Fibroblast of the conjunctiva (primary cell): ENCODE data around the gene RPL10A.

Source experiments
- DNase-seq: peaks from one replicate; pipeline ENCODE4 v3.0.0-alpha.2; 2010; ENCODE audit warnings: low read depth

The RPL10A gene

GRCh38 chr6:35448191-35448590 lies 20.0 kb upstream of the RPL10A start:
- DNase-seq = no peak

DNA sequence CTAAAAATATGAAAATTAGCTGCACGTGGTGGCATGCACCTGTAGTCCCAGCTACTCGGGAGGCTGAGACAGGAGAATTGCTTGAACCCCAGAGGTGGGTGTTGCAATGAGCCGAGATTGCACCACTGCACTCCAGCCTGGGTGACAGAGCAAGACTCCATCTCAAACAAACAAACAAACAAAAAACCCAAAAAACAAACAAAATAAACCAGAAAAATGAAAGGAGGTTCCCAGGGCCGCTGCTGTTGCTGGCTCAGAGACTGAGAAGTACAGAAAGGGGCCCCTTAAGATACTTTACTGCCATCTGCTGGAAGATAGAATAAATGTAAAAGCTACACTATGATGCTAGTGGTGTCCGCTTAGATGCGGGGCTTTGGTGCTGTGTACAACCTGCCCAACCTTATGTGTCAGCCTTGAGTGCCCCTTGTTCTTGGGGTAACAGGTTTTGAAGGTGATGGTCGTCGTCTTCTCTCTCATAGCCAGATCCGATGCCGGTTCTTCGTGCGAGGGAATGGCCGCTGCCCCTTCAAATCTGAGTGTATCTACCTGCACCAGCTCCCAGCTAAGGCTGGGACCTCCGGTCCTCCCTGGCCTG lies 18.8 kb upstream of the RPL10A start:
- DNase-seq = no peak

GRCh38 chr6:35451354-35452182 lies 16.6 kb upstream of the RPL10A start:
- DNase-seq = no peak

- peak; percentile 87 for DNase-seq
These were observed 15.8 kb upstream of the RPL10A start, which contains the start of gene FANCE for GRCh38 chr6:35452183-35453090. TSS of gene FANCE (plus strand) at chr6:35452338. CDS start at chr6:35452546, 208 bp downstream.

- no peak for DNase-seq
These were observed 15.0 kb upstream of the RPL10A start for GRCh38 chr6:35453236-35453635.

DNA sequence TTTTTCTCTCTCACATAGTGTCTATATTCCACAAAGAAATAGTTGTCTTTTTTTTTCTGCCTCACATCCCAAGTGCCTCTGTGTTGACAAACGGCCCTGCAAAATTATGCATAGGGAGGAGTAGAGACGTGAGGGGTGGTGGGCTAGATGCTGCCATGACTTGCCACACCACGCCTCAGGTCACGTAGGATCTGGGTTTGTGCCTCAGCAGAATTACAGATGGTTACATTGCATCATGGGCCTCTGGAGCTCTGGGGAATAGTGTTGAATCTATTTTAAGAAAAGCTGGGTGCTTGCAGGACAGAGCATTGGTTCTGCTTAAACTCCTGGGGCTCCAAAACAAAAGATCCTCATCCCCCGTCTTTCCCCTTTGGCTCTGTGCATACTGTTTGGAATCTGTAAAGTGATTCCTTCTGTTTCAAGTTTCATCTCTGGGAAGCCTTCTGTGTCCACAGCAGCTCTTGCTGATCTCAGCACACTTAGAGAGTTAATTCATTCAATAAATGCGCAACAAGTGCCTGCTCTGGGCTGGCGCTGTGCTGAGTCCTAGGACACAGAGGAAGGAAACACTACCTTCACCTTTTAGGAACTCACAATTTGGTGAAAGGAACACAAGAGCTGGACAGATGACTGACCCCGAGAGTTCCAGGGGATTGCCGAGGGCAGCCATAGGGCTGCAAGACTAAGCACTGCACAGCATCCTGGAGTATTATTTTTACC lies 13.7 kb upstream of the RPL10A start:
- DNase-seq = no peak

- no peak for DNase-seq
These were observed 10.3 kb upstream of the RPL10A start for GRCh38 chr6:35457907-35458306.

- no peak for DNase-seq
These were observed 6.9 kb upstream of the RPL10A start for GRCh38 chr6:35461270-35461669.

DNA sequence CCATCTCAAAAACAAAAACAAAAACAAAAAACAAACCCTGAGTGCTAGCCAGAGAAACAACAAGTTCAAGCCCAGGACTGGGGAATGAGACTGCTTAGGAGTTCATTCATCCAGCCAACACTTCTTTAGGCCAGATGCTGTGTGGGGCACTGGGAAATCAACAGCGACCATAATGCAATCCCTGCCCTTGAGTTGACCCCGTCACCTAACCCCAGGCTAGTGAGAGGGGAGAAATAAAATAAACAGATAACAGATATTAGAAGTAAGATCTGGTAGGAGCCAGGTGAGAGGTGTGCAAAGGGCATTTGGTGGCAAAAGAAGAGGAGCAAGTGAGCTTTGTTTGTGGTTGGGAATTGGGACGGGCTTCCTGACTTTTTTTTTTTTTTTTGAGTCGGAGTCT lies 4.9 kb upstream of the RPL10A start:
- no peak for DNase-seq

- no peak for DNase-seq
These were observed 2.6 kb upstream of the RPL10A start for GRCh38 chr6:35465646-35466045.

- no peak for DNase-seq
These were observed 964 bp downstream of the RPL10A start for GRCh38 chr6:35468980-35469750.

DNA sequence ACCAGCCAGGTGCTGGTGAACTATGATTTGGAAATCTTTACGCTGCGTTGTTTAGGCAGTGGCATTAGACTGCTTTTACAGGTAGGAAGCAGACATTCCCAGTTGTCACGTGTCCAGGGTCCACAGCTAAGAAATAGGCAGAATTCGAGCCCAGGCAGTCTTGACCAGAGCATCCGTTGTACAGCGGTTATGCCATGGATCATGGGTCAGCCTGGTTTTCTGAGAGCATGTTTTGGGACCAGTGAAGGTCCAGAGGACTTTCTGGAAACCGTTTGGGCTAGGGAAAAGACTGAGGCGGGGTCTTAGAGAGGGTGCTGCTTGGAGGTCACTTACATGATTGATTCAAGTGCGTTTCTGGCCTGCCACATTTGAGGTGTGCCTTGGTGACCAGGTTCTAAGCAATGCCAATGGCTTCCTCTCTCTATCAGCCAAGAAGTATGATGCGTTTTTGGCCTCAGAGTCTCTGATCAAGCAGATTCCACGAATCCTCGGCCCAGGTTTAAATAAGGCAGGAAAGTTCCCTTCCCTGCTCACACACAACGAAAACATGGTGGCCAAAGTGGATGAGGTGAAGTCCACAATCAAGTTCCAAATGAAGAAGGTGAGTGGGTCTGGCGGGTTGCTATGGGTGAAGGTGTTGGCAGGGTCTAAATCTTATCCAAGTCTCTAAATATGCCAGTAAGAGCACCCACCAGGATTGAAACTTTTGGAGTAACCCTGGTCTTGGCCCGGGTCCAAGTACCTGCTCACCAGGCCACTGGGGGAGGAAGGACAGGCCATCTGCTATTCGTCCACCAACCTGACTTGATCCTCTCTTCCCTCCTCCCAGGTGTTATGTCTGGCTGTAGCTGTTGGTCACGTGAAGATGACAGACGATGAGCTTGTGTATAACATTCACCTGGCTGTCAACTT lies 1.8 kb downstream of the RPL10A start:
- DNase-seq = no peak

- no peak for DNase-seq
These were observed 2.5 kb downstream of the RPL10A start for GRCh38 chr6:35470663-35471120.

GRCh38 chr6:35471836-35472345 lies 3.7 kb downstream of the RPL10A start:
- DNase-seq = no peak

GRCh38 chr6:35473075-35473849 lies 5.1 kb downstream of the RPL10A start:
- DNase-seq = no peak

DNA sequence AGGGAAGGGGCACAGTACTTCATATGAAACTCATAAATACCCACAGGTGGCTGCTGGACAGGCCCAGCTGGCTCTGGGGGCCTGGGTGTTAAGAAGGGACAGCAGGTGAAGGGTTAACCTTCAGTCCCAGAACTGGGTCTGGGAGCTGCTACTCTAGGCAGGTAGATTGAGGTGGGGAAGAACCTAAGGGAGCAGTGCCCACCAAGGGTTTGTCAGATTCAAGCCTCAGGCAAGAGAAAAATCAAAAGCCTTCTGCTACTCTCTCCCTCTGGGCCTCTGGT lies 5.6 kb downstream of the RPL10A start:
- DNase-seq = no peak

GRCh38 chr6:35474131-35474941 lies 6.1 kb downstream of the RPL10A start:
- no peak for DNase-seq

GRCh38 chr6:35474942-35475570 lies 6.9 kb downstream of the RPL10A start:
- no peak for DNase-seq
